Measurements from ENCODE around the gene GOLPH3.
"Not testable (repeated sequence)": the region's sequence is repeated elsewhere in the genome, so short reads cannot be mapped to it uniquely, and the experiment has no call there.

GOLPH3 gene

GRCh38 chr5:32096891-32097595, 77.1 kb downstream of the GOLPH3 start:
- no peak for DNase-seq

- DNase-seq, result no peak
These were observed 78.9 kb downstream of the GOLPH3 start for GRCh38 chr5:32095261-32095671.

- DNase-seq, result no peak
These were observed 79.4 kb downstream of the GOLPH3 start for GRCh38 chr5:32094691-32095090.

GRCh38 chr5:32092938-32093812, 80.9 kb downstream of the GOLPH3 start:
- DNase-seq, result peak; percentile 89

- no peak for DNase-seq
These were observed 83.4 kb downstream of the GOLPH3 start for GRCh38 chr5:32090755-32091128.

GRCh38 chr5:32090026-32090754, 83.9 kb downstream of the GOLPH3 start:
- DNase-seq, result no peak

- no peak for DNase-seq
These were observed 84.7 kb downstream of the GOLPH3 start for GRCh38 chr5:32089146-32090000.

GRCh38 chr5:32088214-32088613, 85.9 kb downstream of the GOLPH3 start:
- no peak for DNase-seq

GRCh38 chr5:32087086-32088082, 86.7 kb downstream of the GOLPH3 start:
- no peak for DNase-seq

- DNase-seq, result no peak
These were observed 90.1 kb downstream of the GOLPH3 start for GRCh38 chr5:32083981-32084430.

- DNase-seq, result no peak
These were observed 91.4 kb downstream of the GOLPH3 start for GRCh38 chr5:32082701-32083100.

GRCh38 chr5:32080565-32080964, 93.6 kb downstream of the GOLPH3 start:
- DNase-seq, result not testable (repeated sequence)

GRCh38 chr5:32078855-32079254, 95.3 kb downstream of the GOLPH3 start:
- not testable (repeated sequence) for DNase-seq

GRCh38 chr5:32076699-32077695, 97.1 kb downstream of the GOLPH3 start:
- peak; percentile 46 for DNase-seq
